AG04449 (cell line): ENCODE results near the gene FAM78B.

ENCODE experiments used
- CTCF ChIA-PET: fragments of 350-600 bp; formaldehyde crosslinking; extraction: SDS; loops from one replicate; lab custom pipeline; 2021; ENCODE audit warnings: antibody characterized with exemption; lab: Yijun Ruan, JAX
- POLR2A ChIA-PET: fragments of 400-600, 350-600 bp; formaldehyde crosslinking; extraction: SDS; loops from one replicate; lab custom pipeline; 2020; ENCODE audit warnings: antibody characterized with exemption, inconsistent platforms; lab: Yijun Ruan, JAX
- DNase-seq: peaks from one replicate; pipeline ENCODE4 v3.0.0-alpha.2; 2010; ENCODE audit warnings: low read depth, low spot score
- H3K4me3 ChIP-seq: 2 replicates; pipeline ENCODE4 v1.5.1; 2011; ENCODE audit warnings: low read depth, mild to moderate bottlenecking, control low read depth, low read length
- CTCF ChIP-seq: IDR thresholded peaks from one replicate; pipeline ENCODE4 v1.5.1; 2011; ENCODE audit warnings: mild to moderate bottlenecking, moderate library complexity, low read length, control low read depth, inconsistent platforms; ENCODE audit not compliant: insufficient read depth; ENCODE audit errors: missing control alignments

FAM78B gene

GRCh38 chr1:166175032-166175431, 8.2 kb upstream of the FAM78B start:
- DNase-seq, result no peak
- no peak for TF ChIP-seq CTCF
- H3K4me3 ChIP-seq, result no peak overlapping the region
- ChIA-PET CTCF (no interaction called here), POLR2A (no interaction called here)

DNA sequence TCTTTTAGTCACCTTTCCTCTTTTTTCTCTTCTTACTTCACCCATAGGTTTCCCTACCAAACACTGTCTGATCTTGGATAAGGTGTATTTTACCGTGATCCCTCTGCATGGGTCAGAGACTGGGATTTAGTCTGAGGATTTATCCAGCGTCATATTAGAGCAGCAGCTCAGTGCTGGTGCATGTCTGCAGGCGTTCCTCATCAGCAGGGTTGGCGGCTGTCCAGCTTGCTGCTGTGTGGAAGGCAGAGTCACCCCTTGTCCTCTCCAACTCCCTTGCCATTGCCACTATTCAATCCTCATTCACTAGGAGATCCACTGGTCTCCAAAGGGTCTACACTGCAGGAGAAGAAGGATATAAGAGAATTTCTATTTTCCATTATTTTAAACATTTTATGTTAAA, 7.3 kb upstream of the FAM78B start:
- no peak for TF ChIP-seq CTCF
- ChIA-PET POLR2A (no interaction called here), CTCF (no interaction called here)
- no peak overlapping the region for H3K4me3 ChIP-seq
- DNase-seq, result no peak

GRCh38 chr1:166172106-166172505, 5.3 kb upstream of the FAM78B start:
- H3K4me3 ChIP-seq, result no peak overlapping the region
- DNase-seq, result no peak
- POLR2A ChIA-PET, result no interaction called here
- CTCF ChIA-PET, result no interaction called here
- no peak for TF ChIP-seq CTCF

DNA sequence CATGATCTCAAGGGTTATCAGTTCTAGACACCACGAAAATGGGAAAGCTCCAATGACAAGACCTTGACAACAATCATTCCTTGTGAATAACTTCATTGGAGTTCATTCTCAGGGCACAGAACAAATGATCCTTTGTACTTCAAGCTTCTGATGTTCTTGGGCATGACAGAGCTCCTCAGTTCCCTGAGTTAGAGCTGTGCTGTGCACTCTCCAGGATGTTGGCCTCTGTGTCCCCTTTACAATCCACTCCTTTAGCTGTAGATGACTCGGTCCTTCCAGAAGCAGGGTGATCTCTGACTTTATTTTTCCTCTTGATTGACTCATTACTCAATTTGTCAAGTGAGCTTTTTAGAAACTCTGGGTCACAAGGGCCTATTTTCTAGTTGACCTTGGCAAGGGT, 3.9 kb upstream of the FAM78B start:
- TF ChIP-seq CTCF, result no peak
- ChIA-PET POLR2A (no interaction called here), CTCF (no interaction called here)
- no peak for DNase-seq
- no peak overlapping the region for H3K4me3 ChIP-seq

GRCh38 chr1:166170075-166170474, 3.3 kb upstream of the FAM78B start:
- no peak overlapping the region for H3K4me3 ChIP-seq
- ChIA-PET POLR2A (no interaction called here), CTCF (no interaction called here)

GRCh38 chr1:166169182-166169581, 2.4 kb upstream of the FAM78B start:
- H3K4me3 ChIP-seq, result no peak overlapping the region
- no peak for TF ChIP-seq CTCF
- ChIA-PET CTCF (no interaction called here), POLR2A (no interaction called here)
- DNase-seq, result no peak

More at GRCh38 chr1:166170075-166170474, 3.3 kb upstream of the FAM78B start:
- TF ChIP-seq CTCF, result no peak
- no peak for DNase-seq
